HS-27A (cell line): ENCODE data around the gene TCP11.

ENCODE experiments used
- DNase-seq: peaks from one replicate; pipeline ENCODE4 v3.0.0-alpha.2; 2012; ENCODE audit warnings: low read depth, missing footprints

The TCP11 gene

GRCh38 chr6:35141007-35141655 lies at the start of gene TCP11:
Gene TCP11 (minus strand): TSS chr6:35141339. CDS start chr6:35140870, 469 bp downstream.
- DNase-seq: no peak

DNA sequence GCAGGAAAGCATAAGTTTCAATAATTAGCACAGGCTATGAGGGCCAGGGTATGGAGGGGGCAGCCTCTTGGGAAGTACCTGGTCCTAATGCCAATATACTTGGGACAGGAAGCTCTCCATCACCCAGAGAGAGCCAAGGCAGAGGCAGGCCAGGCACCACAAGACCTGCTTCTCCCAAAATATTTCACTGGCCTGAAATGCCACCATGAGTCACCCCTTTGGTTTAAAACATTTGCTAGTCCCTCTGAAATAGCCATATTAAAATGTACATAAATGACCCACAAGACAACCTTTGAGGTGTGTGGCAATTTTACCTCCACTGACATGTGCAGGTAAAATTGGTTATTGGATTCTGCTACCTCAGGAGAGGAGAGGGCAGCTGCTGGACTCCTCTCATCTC lies 49.2 kb upstream of the TCP11 start:
- DNase-seq: no peak

- no peak for DNase-seq
Observed at GRCh38 chr6:35188886-35189285, 47.7 kb upstream of the TCP11 start.

DNA sequence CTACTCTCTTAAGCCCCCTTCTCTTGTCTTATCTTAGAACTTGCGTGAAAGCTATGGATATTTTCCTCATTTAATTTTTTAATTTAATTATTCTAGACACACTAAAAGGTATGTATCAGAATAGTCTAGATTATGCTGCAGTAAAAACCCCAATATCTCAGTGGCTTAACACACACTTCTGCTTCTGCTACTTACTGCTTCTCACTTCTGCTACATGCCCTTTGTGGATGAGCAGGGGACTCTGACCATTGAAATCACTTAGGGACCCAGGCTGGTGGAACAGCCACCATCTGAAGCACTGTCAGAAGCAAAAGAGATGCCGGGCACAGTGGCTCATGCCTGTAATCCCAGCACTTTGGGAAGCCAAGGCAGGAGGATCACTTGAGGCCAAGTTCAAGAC lies 45.4 kb upstream of the TCP11 start:
- no peak for DNase-seq

DNA sequence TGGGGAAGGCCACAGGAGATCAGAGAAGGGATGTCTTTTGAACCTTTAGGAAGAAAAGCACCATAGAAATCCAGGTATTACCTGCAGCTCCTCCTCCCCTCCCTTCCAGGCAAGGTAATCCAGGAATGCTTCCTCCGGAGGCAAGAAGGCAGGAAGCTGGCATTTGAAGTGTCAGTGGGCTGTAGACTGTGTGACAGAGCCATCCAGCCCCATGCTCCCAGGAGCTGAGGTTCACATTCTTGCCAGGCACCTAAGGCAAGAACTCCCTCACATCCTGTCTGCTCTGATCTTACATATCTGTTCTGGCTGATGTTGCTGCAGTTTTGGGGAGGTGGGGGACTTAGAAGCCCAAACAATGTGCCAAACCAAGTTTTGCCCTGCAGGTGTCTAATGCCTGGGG lies 44.8 kb upstream of the TCP11 start:
- DNase-seq: no peak

DNA sequence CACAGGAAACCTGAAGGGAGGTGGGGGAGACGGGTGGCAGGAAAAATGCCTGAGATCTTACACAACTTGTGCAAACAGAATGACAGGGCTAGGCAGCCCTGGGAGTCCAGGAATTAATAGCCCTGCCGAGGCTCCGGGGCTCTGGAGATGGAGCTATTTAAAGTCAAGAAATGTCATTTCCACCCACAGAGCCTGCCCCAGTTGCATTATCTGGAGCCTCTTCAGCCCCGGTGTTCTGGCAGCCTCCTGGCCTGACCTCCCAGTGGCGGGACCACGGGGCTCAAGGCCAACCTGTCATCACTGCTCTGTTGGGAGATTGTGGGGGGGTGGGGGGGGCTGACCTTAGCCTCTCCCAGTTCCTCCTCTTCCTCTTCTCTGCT lies 44.2 kb upstream of the TCP11 start:
- no peak for DNase-seq

- no peak for DNase-seq
Observed at GRCh38 chr6:35184580-35185301, 43.6 kb upstream of the TCP11 start.

- no peak for DNase-seq
Observed at GRCh38 chr6:35183935-35184334, 42.8 kb upstream of the TCP11 start.

DNA sequence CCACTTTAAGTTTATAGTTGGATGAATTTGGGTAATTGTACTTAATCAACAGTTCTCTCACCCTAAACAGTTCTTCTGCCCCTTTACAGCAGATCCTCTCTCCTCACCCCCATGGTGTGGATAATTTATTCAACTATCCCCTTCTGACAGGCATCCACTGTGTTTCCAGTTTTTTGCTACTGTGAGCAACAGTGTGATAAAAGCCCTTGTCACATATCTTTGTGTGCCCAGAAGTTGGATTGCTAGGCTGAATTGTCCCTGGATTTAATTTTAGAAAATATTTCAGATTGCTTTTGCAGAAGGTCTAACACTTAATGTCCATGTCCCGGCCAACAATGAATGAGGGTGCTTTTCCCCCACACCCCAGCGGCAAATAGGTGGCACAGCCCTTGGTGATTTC lies 42.1 kb upstream of the TCP11 start:
- DNase-seq: no peak

DNA sequence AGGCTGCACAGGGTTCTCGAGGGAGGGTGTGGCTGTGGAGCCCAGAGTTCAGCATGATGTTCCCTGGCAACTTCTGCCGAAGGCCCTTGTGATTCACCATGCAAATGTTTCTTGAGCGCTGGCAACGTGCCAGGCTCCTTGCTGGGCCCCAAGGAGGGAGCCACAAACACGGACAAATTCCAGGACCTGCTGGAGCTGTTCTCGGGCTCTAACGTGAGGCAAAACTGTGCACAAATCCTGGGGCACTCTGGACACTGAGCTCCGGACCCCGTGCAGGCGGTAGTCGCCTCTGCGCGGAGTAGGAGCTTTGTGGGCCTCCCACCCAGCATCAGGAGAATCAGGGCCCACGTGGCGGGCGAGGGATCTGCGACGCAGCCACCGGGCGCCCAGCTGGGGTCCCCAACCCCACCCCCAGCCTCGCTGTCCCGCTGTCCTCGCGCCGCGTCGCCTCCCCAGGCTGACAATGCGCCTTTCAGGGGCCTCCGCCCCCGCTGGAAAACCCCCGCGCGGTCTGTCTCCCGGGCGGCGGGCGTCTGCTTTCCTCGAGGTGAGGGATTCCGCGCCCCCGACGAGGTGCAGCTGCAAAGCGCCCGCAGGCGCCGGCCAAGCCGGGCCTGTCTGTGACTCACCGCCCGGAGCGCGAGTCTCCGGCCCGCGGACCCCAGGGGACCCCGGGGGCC lies 40.9 kb upstream of the TCP11 start:
- DNase-seq: peak; percentile 45

DNA sequence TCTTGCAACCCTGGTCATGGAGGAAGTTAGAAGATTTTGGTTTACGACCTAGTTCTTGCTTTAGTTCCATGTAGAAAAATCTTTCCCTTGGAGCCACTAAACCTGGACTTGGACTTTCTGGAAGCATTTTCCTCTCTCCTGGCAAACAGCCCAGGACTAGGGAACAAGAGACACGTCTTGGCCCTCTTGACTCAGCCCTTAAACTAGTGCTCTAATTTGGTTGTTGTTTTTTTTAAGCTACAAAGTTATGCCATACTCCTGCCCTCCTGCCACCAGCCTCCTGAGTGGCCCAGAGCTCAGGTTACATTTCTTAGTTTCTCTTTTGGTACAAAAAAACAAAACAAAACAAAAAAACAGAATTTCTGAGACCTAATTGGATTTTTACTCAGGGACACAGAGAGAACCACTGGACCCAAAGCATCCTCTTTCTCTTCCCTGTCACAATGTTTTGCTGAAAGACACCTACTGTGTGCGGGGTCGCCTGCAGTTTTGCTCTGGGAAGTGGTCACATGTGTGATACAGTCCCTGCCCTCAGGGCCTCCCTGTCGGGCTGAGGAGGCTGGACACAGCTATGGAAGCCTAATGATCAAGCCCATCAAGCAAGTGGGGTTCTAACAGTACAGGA lies 40.3 kb upstream of the TCP11 start:
- peak; percentile 43 for DNase-seq

- DNase-seq: no peak
Observed at GRCh38 chr6:35179901-35180535, 38.9 kb upstream of the TCP11 start.

DNA sequence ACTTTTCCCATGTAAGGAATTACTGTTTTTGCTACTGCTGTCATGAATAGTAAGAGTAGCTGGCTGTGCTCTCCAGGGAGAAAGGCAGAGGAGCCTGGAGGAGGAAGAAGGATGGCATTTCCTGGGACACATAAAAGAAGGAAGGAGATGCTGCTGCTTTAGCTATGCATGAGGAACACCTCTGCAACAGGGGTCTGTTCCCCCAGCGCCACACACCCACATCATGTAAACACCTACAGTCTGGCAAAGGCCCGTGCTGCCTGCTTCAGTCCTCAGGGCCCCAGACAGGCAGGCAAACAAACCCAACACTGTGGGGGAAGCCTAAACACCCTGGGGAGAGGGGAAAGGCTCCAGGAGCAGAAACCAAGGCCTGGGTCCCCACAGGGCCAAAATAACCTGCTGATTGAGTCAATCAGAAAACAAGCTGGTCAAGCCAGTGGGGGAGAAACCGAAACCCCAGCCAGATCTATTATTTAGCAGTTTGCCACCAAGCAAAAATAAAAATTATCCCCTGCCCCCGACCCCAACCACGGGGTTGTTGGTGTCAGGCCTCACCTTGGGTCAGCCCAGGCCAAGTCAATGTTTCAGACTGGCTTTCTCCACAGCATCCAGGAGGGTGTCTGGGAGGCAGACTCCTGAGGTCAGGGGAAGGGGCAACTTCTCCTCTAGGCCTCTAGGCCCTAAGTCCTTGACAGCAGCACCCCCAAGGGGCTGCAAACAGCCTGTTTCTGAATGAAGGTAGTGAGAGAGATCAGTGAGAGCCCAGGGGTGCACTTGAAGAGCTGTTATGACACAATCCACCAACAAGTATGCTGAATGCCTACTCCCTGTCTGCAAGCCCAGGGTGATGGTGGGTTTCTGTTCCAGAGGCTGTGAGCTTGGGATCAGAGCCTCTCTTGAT lies 38.0 kb upstream of the TCP11 start:
- DNase-seq: no peak

DNA sequence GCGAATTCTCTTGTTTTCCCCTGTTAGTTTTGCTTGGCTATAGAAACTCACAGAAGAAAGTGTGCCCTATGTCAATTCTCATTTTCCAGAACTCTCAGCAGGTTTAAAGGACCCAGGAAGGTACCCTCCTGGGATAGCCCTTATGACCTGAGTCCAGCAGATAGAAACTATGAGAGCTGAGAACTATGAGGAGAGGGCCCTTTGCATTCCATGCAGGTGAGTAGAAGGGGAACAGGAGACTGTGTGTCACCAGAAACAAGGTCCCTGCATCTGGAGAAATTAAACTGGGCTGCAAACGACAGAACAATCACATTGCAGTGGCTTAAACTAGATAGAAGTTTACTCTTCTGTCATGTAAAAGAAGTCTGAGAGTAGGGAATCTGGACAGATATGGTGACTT lies 36.9 kb upstream of the TCP11 start:
- DNase-seq: no peak

- no peak for DNase-seq
Observed at GRCh38 chr6:35177596-35177995, 36.5 kb upstream of the TCP11 start.

- no peak for DNase-seq
Observed at GRCh38 chr6:35177157-35177556, 36.0 kb upstream of the TCP11 start.

DNA sequence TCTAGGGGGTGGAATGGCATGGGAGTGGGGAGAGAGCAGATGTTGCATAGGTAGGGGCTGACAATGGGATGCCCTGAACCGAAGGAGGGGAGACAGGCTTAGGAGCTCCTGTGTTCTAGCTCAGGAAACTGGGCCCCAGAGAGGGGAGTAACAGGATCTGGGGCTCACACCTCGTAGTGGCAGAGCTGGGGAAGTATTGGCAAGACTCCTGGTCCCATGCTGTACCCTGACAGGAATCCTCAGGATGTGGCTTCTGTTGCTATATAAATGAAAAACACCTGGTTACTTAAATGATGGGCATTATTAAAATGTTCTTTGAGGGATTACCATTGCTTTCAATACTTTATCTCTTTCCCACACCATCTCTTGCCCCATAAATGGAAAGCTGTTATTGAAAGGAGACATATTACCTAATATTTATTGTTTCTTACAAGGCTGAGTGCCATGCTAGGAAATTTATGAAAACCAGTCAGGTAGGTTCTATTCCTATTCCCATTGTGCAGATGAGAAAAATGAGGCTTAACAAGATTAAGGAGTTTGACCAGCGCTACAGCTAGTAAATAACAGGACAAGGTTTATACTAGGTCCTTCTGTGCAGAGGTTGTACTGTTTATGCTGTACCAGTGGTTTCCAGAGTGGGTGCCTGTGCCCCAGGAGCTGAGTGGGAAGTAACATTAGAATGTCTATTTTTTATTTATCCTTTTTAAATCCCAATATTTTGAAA lies 35.3 kb upstream of the TCP11 start:
- no peak for DNase-seq

- no peak for DNase-seq
Observed at GRCh38 chr6:35174501-35174900, 33.4 kb upstream of the TCP11 start.

DNA sequence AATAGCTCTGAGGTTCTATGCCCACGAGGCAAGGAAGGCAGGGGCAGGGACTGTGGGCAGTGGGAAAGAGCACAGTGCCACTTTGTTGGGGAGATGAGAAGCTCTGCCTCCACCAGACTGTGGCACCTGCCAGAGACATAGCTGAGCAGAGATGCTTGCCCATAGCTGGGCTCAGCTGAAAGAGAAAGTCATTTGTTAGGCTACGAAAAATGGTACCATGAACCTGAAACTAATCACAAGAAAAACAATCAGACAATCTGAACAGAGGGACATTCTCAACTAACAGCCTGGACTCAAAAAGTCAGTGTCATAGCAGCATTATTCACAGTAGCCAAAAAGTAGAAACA lies 32.9 kb upstream of the TCP11 start:
- no peak for DNase-seq

- DNase-seq: no peak
Observed at GRCh38 chr6:35173427-35174087, 32.4 kb upstream of the TCP11 start.
